Activated CD4-positive, alpha-beta T cell treated with anti-CD3 and anti-CD28 coated beads for 1 hour (primary cell): ENCODE results near the gene EFTUD2.

Experiments
- DNase-seq: peaks from one replicate; pipeline ENCODE4 v3.0.0-alpha.2; 2020

The EFTUD2 gene

GRCh38 chr17:44910231-44911106 lies 11.2 kb upstream of the EFTUD2 start:
- no peak for DNase-seq

DNA sequence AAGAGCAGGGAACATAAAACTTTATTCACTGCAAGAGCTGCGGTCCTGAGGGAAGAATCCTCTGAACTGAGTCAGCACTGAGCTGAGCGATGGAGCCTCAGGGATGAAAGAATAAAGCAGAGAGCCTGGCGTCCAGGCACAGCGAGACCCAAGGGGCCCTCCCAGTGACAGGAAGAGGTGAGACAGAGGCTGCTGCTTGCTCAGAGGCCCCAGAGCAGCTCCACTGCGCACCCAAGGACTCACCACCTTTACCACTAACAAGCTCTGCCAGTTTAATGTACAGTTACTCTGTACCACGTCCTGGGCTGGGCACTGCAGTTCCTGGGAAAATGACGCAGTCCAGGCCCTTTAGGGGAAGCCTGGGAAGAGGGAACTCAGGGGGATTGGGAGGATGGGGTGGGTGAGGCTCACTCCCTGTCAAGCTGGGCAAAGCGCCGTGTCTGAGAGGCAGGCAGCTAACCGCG lies 10.5 kb upstream of the EFTUD2 start:
- DNase-seq, result no peak

DNA sequence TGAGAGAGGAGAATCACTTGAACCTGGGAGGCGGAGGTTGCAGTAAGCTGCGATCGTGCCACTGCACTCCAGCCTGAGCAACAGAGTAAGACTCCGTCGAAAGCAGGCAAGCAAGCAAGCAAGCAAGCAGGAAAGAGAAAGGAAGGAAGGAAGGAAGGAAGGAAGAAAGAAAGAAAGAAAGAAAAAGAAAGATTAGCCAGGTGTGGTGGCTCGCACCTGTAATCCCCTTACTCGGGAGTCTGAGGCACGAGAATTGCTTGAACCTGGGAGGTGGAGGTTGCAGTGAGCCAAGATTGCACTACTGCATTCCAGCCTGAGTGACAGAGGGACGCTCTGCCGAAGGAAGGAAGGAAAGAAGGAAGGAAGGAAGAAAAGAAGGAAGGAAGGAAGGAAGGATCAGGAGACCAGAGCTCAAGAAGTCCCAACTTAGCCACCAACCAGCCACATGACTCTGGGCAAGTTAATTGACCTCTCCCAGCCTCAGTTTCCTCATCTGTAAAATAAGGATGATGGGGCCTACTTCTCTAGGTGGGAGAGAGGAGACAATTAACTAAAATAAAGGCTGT lies 9.6 kb upstream of the EFTUD2 start:
- no peak for DNase-seq

DNA sequence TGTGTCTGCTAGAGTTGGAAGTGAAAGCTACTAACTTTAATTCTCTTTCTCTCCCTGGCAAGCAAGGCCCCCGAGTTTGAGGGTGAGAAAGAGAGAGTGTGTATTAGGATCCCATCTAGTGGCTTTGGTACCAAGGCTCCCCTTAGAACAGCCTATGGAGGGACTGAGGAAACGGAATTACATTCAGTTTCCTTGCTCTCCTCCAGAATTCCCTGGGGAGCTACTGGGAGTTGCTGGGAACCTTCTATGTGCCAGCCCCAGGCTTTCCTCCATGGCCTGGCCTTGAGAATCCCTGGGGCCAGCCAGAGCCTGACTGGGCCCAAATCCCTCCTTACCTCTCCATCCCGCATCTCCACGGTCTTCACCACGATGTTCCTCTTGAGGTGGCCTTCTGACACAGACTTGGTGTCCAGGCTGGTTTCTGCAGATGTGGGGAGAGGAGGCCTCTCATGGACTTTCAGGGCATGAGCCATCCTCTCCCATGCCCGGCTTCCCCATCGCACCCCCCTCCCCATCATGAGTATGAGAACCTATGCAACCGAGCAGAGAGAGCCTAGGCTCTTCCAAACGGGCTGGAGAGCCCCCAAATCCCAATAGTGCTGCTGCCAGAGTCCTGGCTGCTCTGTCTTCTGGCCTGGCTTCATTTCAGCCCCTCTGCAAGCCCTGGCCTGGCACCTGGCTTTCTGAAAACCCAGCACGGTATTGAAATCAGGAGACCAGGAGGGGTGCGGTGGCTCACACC lies 8.7 kb upstream of the EFTUD2 start:
- no peak for DNase-seq

DNA sequence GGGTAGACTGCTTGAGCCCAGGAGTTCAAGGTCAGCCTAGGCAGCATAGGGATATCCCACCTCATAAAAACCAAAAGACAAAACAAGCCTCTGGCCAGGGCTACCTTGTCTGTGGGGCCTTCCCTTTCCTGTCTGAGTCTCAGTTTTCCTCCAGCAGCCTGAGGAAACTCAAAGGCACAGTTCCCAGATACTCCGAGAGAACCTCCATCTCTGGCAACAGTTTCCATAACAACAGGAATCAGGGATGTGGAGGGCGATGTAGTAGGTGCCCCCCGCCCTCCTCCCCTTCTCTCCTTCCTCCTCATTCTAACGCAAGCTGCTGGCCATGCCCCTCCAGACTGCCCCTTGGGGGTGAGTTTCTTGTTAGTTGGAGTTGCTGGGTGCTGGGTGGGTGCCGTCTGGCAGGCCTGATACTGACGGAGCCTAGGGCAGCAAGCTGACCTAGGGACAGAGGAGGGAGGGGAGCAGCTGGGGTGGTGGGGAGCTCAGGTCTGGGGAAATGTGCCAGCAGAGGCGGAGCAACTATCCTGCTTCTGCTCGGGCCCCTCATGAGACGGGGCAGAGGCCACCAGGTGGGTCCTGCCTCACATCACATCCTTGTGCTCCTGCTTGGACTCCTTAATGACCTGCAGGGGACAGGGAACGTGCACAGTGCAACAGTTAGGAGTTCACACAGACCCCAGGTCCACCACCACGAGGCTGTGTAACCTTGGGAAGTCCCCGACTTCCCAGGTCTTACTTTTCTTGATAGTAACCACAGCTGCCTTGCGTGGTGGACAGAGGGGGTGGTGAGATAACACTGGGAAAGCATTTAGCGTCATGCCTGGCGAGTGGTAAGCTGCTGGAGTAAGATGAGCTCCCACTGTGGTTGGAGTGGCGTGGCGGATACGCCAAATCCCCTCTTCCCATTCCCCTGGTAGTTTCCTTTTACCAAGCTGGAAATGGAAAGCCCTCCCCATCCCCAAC lies 7.8 kb upstream of the EFTUD2 start:
- no peak for DNase-seq

DNA sequence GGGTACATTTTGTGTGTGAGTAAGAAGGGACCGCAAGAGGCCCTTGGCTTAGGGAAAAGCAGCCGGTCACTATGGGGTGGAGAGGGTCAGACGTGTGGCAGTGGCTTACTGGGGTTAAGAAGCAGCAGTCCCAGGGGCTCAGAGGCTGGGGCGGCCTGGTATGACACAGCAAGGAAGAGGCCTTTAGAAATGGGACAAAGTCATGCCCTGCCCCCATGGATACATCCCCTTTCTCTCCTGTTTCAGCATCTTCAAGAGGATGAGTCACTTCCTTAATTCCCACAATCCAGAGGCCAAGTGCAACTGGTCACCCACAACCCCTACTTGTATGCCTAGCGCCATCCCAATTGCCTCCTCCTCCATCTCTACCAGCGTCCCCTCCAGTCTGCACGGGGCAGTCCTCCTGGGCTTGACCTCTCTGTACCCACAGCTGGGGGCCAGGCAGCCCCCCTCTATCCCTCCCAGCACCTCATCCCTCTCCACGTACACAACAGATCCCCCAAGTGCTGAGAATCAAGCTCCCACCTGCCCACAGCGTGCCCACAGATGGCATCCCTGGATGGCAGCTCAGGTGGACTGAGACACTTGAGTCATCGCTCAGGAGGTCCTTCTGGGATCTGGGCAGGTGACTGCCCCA lies 6.9 kb upstream of the EFTUD2 start:
- no peak for DNase-seq

GRCh38 chr17:44905006-44906000 lies 6.1 kb upstream of the EFTUD2 start:
- no peak for DNase-seq

GRCh38 chr17:44904001-44904984 lies 5.0 kb upstream of the EFTUD2 start:
- no peak for DNase-seq

DNA sequence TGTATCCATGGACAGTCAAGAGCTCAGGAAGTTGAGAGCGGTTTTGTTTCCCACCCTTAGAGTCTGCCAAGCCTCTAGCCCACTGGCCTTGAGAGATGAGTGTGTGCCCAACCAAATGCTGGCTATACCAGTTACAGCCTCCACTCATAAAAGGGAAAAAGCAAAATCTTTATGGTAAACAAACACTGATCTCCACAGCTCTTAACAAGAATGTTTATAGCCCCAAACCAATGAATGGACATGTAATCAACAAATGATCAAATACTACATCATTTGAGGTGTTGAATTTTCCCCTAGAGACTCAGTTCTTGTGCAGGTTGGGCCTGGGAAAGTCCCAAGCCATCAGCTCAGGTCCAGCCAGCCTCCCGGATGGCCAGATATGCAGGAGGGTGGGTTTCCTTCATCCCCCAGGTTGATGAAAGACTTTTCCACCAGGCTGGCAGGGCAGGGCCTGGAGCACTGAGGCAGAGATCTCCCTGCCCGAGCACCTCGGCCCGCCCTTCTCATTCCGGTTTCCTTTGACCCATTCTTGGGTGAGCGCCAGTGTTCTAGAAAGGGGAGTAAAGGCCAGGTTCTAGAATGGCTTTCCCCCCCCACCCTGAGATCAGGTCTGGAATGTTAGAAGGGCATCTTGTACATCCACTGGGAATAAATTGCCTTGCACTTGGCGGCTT lies 3.9 kb upstream of the EFTUD2 start:
- no peak for DNase-seq

GRCh38 chr17:44902135-44902760 lies 3.0 kb upstream of the EFTUD2 start:
- no peak for DNase-seq

DNA sequence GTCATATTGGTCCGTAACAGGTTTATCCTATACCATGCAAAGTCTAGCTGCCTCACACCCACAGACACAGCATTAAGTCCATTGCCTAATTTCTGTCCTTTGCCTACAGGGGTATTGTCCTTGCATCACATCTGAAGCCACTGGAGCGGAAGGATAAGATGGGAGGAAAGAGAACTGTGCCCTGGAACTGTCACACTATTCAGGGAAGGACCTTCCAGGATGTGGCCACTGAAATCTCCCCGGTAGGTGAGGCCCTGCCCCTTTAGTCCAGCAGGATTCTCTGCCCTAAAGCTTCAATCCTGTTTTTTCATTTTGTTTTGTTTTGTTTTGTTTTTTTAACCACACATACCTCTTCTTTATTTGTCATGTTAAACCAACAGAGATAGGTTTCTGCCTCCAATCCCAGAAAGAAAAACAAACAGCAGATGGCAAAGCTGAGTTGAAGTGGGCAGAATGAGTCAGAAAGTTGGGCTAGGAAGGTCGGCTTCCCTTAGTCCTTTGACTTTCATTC lies 2.2 kb upstream of the EFTUD2 start:
- no peak for DNase-seq

DNA sequence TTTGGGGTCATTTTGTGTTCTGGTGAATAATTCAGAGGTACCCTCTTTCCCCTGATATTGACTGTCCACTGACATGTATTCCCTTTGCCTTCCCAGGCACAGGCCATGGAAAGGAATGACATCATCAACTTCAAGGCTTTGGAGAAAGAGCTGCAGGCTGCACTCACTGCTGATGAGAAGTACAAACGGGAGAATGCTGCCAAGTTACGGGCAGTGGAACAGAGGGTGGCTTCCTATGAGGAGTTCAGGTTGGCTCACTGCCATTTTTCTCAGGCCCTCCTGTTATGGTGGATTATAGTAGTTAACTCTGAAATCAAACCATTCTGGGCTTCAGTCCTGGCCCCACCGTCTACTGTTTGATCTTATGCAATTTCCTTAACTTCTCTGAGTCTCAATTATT lies 1.6 kb upstream of the EFTUD2 start:
- DNase-seq, result no peak

- DNase-seq, result no peak
Measured at GRCh38 chr17:44898768-44899073, 524 bp downstream of the EFTUD2 start.

DNA sequence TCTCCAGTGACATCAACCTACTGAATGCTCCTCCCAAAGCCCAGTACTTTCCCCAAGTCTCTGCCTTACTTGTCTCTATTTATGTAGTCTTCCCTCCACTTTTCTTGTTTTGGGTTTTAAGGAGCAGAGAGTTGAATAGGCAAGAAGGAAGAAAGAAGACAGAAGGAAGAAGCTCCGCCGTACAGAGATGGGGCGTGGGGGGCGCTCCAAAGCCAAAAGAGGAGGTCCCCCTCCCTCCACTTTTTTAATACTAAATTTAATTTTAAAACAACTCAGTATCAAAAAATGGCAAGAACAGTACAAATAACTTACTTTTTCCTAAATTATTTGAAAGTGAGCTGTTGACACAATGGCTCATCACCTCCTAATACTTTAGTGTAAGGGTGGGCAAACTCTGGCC lies 4.6 kb downstream of the EFTUD2 start:
- DNase-seq, result no peak

DNA sequence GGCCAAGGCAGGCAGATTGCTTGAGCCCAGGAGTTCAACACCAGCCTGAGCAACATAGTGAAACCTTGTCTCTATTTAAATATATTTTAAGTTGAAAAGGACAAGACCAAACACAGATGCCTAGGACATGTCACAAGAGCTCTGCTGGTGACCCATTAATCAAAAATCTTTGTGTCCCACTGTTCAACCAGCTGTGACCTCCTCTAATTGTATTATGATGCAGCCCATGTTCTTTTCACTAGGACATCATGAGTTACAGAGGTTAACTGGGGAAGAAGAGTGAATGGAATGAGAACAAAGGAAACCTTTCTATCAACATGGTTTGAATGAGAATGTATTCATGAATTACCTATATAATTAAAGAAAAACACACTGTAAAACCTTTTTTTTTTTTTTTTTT lies 7.0 kb downstream of the EFTUD2 start:
- no peak for DNase-seq

- DNase-seq, result no peak
Measured at GRCh38 chr17:44889003-44889402, 10.2 kb downstream of the EFTUD2 start.

- no peak for DNase-seq
Measured at GRCh38 chr17:44887971-44888954, 11.0 kb downstream of the EFTUD2 start.
